ENCODE data around the gene RPS27L. TPM values are rescaled to one million over a fixed set of nuclear protein-coding genes. Genes with fewer than 3 reads are reported as not detected.
A peak's percentile ranks its signal among the peaks of the same experiment; 100 is the strongest.

RPS27L gene
- total and polyA plus RNA-seq, 9 of the 15 experiments (the other 6 are each of a cell fraction or from before 2014, with no cell fraction given), result 72.2 to 382 (median 116) TPM

DNA sequence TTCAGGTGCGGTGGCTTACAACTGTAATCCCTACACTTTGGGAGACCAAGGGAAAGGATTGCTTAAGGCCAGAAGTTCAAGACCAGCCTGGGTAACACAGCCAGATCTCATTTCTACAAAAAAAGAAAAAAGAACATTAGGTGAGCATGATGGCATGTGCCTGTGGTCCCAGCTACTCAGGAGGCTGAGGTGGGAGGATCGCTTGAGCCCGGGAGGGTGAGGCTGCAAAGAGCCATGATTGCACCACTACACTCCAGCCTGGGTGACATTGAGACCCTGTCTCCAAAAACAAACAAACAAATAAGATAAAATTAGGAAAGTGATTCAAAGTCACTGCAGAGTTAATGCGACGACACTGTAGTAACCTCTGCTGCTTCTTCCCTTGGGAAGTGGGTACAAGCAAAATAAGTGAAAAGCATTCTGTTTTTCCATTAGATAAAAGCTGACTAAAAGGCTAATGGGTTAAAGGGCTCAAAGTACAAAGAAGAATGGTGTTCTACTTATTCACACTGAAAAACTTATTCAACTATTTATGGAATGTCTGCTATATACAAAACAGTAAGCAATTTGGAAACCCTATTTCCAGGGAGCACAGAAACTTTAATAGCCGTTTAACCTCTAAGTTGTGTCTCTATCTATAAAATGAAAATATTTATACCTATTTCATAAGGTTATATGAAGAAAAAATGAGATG, 8.0 kb upstream of the RPS27L start:
- no TSS peak for BruUV-seq (replicated peaks)
- no peak overlapping the region for H3K4me2 ChIP-seq (ENCODE audit: insufficient read depth, low read length)
- no peaks in the 10 kb centered on the region for H3K9me3 ChIP-seq (replicated peaks; ENCODE audit: control insufficient read depth, insufficient read depth, low read depth, low read length)
- no peak overlapping the region for H3K9ac ChIP-seq (ENCODE audit: insufficient read depth in 1 of 2, low read depth in 2 of 2, low read length in 2 of 2)
- DNase-seq (ENCODE audit: extremely low read depth in 1 of 4, low spot score in 3 of 4) (no peak), FAIRE-seq (peak; percentile 15), ATAC-seq (no peak)
- ChIA-PET POLR2A (interaction anchor here (1.3 to 1.5 kb wide), 3 partner anchors 8 to 14 kb away, joined by 3 to 8 read pairs (median 7); partner anchors contain the start of gene RPS27L), CTCF (ENCODE audit: low intra/inter-chr PET ratio) (interaction anchor here (1.0 kb wide), 1 partner anchor 238 kb away, joined by 3 read pairs; no protein-coding TSS in a partner anchor)
- no peaks in the 10 kb centered on the region for H4K20me1 ChIP-seq (replicated peaks; ENCODE audit: control insufficient read depth, insufficient read depth, low read length)
- H3K27ac ChIP-seq (ENCODE audit: extremely low read depth, low read depth, low read length), result no peak overlapping the region
- H3K9me1 ChIP-seq (ENCODE audit: control insufficient read depth, insufficient read depth, low read length), result no peaks in the 10 kb centered on the region
- TF ChIP-seq FOSL1 (tag; conservative IDR thresholded peaks at IDR 0.05), result no peak
- TF ChIP-seq ZFPM2 (CRISPR knock-in tag; IDR thresholded peaks at IDR 0.05), result no peak
- TF ChIP-seq GATAD2A (IDR thresholded peaks at IDR 0.05), result no peak
- TF ChIP-seq RFX7 (CRISPR knock-in tag; IDR thresholded peaks at IDR 0.05), result no peak
- TF ChIP-seq KLF10 (CRISPR knock-in tag; IDR thresholded peaks at IDR 0.05), result no peak
- TF ChIP-seq, protein P1, sequence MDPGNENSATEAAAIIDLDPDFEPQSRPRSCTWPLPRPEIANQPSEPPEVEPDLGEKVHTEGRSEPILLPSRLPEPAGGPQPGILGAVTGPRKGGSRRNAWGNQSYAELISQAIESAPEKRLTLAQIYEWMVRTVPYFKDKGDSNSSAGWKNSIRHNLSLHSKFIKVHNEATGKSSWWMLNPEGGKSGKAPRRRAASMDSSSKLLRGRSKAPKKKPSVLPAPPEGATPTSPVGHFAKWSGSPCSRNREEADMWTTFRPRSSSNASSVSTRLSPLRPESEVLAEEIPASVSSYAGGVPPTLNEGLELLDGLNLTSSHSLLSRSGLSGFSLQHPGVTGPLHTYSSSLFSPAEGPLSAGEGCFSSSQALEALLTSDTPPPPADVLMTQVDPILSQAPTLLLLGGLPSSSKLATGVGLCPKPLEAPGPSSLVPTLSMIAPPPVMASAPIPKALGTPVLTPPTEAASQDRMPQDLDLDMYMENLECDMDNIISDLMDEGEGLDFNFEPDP (CRISPR knock-in tag; IDR thresholded peaks at IDR 0.05), result no peak
- no peak for TF ChIP-seq FOXP1 (CRISPR knock-in tag; IDR thresholded peaks at IDR 0.05)
- TF ChIP-seq, protein P2, sequence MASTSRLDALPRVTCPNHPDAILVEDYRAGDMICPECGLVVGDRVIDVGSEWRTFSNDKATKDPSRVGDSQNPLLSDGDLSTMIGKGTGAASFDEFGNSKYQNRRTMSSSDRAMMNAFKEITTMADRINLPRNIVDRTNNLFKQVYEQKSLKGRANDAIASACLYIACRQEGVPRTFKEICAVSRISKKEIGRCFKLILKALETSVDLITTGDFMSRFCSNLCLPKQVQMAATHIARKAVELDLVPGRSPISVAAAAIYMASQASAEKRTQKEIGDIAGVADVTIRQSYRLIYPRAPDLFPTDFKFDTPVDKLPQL (IDR thresholded peaks at IDR 0.05; ENCODE audit: extremely low read depth, insufficient read length), result no peak
- no peak for TF ChIP-seq ZNF23 (CRISPR knock-in tag; IDR thresholded peaks at IDR 0.05)
- TF ChIP-seq TBL1XR1 (IDR thresholded peaks at IDR 0.05; ENCODE audit: low read length in 2 of 2), result no peak
- TF ChIP-seq MEF2D (tag; conservative IDR thresholded peaks at IDR 0.05; ENCODE audit: low read depth), result no peak
- TF ChIP-seq TARDBP (IDR thresholded peaks at IDR 0.05), result no peak
- no peak for TF ChIP-seq ZBTB7A (IDR thresholded peaks at IDR 0.05; ENCODE audit: borderline replicate concordance, control insufficient read depth, low read depth, low read length)
- TF ChIP-seq, protein P3, sequence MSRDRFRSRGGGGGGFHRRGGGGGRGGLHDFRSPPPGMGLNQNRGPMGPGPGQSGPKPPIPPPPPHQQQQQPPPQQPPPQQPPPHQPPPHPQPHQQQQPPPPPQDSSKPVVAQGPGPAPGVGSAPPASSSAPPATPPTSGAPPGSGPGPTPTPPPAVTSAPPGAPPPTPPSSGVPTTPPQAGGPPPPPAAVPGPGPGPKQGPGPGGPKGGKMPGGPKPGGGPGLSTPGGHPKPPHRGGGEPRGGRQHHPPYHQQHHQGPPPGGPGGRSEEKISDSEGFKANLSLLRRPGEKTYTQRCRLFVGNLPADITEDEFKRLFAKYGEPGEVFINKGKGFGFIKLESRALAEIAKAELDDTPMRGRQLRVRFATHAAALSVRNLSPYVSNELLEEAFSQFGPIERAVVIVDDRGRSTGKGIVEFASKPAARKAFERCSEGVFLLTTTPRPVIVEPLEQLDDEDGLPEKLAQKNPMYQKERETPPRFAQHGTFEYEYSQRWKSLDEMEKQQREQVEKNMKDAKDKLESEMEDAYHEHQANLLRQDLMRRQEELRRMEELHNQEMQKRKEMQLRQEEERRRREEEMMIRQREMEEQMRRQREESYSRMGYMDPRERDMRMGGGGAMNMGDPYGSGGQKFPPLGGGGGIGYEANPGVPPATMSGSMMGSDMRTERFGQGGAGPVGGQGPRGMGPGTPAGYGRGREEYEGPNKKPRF (IDR thresholded peaks at IDR 0.05; ENCODE audit: low read depth, low read length), result no peak
- no peak for TF ChIP-seq NFIX (CRISPR knock-in tag; IDR thresholded peaks at IDR 0.05; ENCODE audit: low read depth)
- no peaks in the 10 kb centered on the region for H3K36me3 ChIP-seq (ENCODE audit: control insufficient read depth, insufficient read depth, low read length)
- in situ Hi-C loops (cut with MboI) (no loop called here), intact Hi-C loops (cut with micrococcal nuclease) (loop anchor here (10.0 kb wide), 1 partner anchor 239 kb away; no protein-coding TSS in a partner anchor)
- H3K27me3 ChIP-seq (ENCODE audit: control insufficient read depth in 2 of 2, insufficient read depth in 2 of 2, low read length in 2 of 2), result no peaks in the 10 kb centered on the region
- H2AFZ ChIP-seq (ENCODE audit: low read depth, low read length), result no peak overlapping the region
- H3K4me1 ChIP-seq (replicated peaks in 1 of 2; ENCODE audit: control insufficient read depth in 2 of 2, insufficient read depth in 2 of 2, low read length in 2 of 2), result no peaks in the 10 kb centered on the region
- no peaks in the 10 kb centered on the region for H3K79me2 ChIP-seq (ENCODE audit: control insufficient read depth, insufficient read depth, low read length)
- WGBS (ENCODE audit: insufficient coverage, low coverage, missing lambda C conversion rate), result 63% methylated on average over 6 of the region's 6 CpGs
- H3K4me3 ChIP-seq, result no peak overlapping the region

Data from K562 (cell line).